Astrocyte of the cerebellum (primary cell): ENCODE measurements around the gene MICAL1.
A peak's percentile ranks its signal among the peaks of the same experiment; 100 is the strongest.

ENCODE experiments used
- DNase-seq: peaks from one replicate; pipeline ENCODE4 v3.0.0-alpha.2; 2011; ENCODE audit warnings: low read depth
- H3K4me3 ChIP-seq: 2 replicates; pipeline ENCODE4 v1.5.1; 2011; ENCODE audit warnings: mild to moderate bottlenecking, low read depth, low read length, moderate library complexity
- CTCF ChIP-seq: IDR thresholded peaks from 2 replicates; pipeline ENCODE4 v1.5.1; 2012; ENCODE audit warnings: low read length, low read depth, moderate library complexity, mild to moderate bottlenecking; ENCODE audit errors: missing control alignments
- in situ Hi-C: cut with HindIII; loops from 2 replicates; pipeline ENCODE4 v1.10.0; 2017; ENCODE audit warnings: low sequenced_read_pairs

MICAL1 gene

GRCh38 chr6:109446072-109446471 lies 9.5 kb downstream of the MICAL1 start:
- H3K4me3 ChIP-seq = no peak overlapping the region
- in situ Hi-C loops = no loop called here
- TF ChIP-seq CTCF = no peak
- no peak for DNase-seq

GRCh38 chr6:109445382-109445781 lies 10.2 kb downstream of the MICAL1 start:
- H3K4me3 ChIP-seq = no peak overlapping the region
- in situ Hi-C loops = no loop called here
- TF ChIP-seq CTCF = no peak
- DNase-seq = no peak

GRCh38 chr6:109443425-109443950 lies 12.1 kb downstream of the MICAL1 start:
- TF ChIP-seq CTCF = no peak
- in situ Hi-C loops = no loop called here
- DNase-seq = no peak

GRCh38 chr6:109442393-109442924 lies 13.1 kb downstream of the MICAL1 start:
- DNase-seq = no peak
- no peak for TF ChIP-seq CTCF
- no peak overlapping the region for H3K4me3 ChIP-seq
- in situ Hi-C loops = no loop called here

More at GRCh38 chr6:109443425-109443950, 12.1 kb downstream of the MICAL1 start:
- no peak overlapping the region for H3K4me3 ChIP-seq

GRCh38 chr6:109441069-109441816 lies 14.3 kb downstream of the MICAL1 start:
- DNase-seq = no peak
- TF ChIP-seq CTCF = peak; percentile 49
- in situ Hi-C loops = no loop called here
- peak overlapping the region; percentile 86 for H3K4me3 ChIP-seq

- DNase-seq = peak; percentile 68
- in situ Hi-C loops = no loop called here
- peak within 1 kb of the TSS; percentile 86 for H3K4me3 ChIP-seq
- TF ChIP-seq CTCF = peak; percentile 9
Observed at GRCh38 chr6:109440331-109441068, 15.1 kb downstream of the MICAL1 start, which contains the start of the genes PPIL6 and SMPD2. Gene PPIL6 (minus strand): TSS chr6:109440628. CDS start chr6:109440590, 38 bp downstream. Gene SMPD2 (plus strand): TSS chr6:109440724. CDS start chr6:109441122, 398 bp downstream.
